ENCODE data around the gene ART4. TPM values are rescaled to one million over a fixed set of nuclear protein-coding genes. Genes with fewer than 3 reads are reported as not detected.

The ART4 gene
- total RNA-seq, 1 donor from 2014 or later: 0.98 TPM

DNA sequence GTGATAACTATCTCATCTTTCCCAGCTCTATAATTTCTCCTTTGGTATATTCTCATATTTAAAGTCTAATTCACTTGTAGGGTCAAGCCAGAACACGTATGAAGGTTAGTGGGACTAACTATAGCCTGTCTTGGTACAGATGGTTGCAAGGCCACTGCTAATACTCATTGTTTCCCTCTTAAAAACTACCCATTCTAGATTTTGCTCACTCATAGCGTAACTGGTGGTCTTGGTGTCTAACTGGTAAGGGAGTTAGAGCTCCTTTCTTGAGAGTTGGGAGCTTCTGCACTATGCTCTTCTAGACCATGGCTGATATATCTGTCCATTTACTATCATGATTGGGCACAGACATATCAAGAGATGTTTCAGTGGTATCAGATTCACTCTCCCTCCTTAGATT lies 33.5 kb upstream of the ART4 start:
- intact Hi-C loops (cut with DNase I): no loop called here

DNA sequence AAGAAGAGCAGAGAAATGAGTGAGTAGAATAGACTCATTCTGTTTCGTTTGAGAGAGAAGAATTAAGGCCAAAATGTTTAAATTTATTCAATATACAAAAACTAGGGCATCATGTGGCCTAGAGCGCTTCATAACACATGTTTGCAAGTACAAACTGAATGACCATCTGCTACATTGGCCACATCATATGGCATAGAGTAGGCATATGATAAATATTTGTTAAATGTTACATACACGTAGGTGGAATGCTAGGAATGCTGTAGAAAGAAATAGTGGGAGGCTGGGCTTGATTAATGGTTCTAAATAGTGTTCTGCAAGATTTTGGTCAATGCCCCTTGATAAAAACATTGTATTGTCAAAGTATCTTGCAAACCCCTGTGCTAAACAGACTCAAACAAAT lies 31.6 kb upstream of the ART4 start:
- Histone ChIP-seq H3K4me3 (no peak overlapping the region), H3K4me1 (no peaks in the 10 kb centered on the region), H3K27me3 (no peaks in the 10 kb centered on the region), H3K9me3 (no peaks in the 10 kb centered on the region), H3K36me3 (no peaks in the 10 kb centered on the region), H3K27ac (no peak overlapping the region)
- no peak for TF ChIP-seq POLR2AphosphoS5 (IDR thresholded peaks at IDR 0.05; ENCODE audit: insufficient read depth in 1 of 2, low read depth in 1 of 2)
- TF ChIP-seq, protein P1, sequence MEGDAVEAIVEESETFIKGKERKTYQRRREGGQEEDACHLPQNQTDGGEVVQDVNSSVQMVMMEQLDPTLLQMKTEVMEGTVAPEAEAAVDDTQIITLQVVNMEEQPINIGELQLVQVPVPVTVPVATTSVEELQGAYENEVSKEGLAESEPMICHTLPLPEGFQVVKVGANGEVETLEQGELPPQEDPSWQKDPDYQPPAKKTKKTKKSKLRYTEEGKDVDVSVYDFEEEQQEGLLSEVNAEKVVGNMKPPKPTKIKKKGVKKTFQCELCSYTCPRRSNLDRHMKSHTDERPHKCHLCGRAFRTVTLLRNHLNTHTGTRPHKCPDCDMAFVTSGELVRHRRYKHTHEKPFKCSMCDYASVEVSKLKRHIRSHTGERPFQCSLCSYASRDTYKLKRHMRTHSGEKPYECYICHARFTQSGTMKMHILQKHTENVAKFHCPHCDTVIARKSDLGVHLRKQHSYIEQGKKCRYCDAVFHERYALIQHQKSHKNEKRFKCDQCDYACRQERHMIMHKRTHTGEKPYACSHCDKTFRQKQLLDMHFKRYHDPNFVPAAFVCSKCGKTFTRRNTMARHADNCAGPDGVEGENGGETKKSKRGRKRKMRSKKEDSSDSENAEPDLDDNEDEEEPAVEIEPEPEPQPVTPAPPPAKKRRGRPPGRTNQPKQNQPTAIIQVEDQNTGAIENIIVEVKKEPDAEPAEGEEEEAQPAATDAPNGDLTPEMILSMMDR (IDR thresholded peaks at IDR 0.05): no peak
- no peak for TF ChIP-seq POLR2A (IDR thresholded peaks at IDR 0.05)
- no peak for DNase-seq (ENCODE audit: extremely low spot score in 2 of 2)
- intact Hi-C loops (cut with DNase I): no loop called here

More for the DNA sequence above, 33.5 kb upstream of the ART4 start:
- Histone ChIP-seq H3K9me3 (no peaks in the 10 kb centered on the region), H3K4me3 (no peak overlapping the region), H3K36me3 (peaks cover 0 to 5% of the 10 kb centered on the region in 2 donors), H3K4me1 (no peaks in the 10 kb centered on the region), H3K27ac (no peak overlapping the region), H3K27me3 (no peaks in the 10 kb centered on the region)
- no peak for TF ChIP-seq POLR2AphosphoS5 (IDR thresholded peaks at IDR 0.05; ENCODE audit: insufficient read depth in 1 of 2, low read depth in 1 of 2)
- TF ChIP-seq POLR2A (IDR thresholded peaks at IDR 0.05): no peak
- TF ChIP-seq, protein P1 (IDR thresholded peaks at IDR 0.05): no peak
- DNase-seq (ENCODE audit: extremely low spot score in 2 of 2): no peak

DNA sequence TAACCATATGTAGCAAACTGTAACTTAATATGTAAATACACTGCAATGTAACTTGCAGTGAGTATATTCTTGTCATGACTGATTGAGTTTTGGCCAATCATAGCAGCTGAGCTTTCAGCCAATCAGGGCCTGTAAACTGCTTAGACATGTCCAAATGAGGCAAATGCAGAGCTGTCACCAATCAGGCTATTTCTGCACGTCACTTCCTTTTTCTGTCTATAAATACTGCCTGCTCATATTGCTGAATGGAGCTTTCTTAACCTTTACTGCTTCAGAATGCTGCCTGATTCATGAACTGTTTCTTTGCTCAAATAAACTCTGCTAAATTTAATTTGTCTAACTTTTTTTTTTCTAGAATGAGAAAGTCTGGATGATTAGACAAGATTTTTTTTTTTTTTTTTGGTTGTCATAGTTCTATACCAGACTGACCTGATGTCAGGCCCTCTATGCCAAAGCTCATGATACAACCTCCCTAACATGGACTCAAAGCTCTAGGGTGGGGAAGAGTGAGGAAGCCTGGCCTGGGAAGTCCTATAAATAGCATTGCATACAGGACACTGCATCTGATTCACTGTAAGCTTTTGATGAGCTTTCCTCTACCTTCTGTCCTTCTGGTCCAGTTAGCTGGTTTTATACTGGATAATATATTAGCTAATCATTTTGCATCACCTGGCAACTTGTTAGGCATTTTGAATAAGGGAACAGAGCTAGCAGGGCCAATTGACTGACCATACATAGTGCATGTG lies 30.3 kb upstream of the ART4 start:
- TF ChIP-seq POLR2AphosphoS5 (IDR thresholded peaks at IDR 0.05; ENCODE audit: insufficient read depth in 1 of 2, low read depth in 1 of 2) (no peak), POLR2A (IDR thresholded peaks at IDR 0.05) (no peak)
- TF ChIP-seq, protein P1 (IDR thresholded peaks at IDR 0.05): no peak
- Histone ChIP-seq H3K9me3 (no peaks in the 10 kb centered on the region), H3K27ac (no peak overlapping the region), H3K36me3 (no peaks in the 10 kb centered on the region), H3K27me3 (no peaks in the 10 kb centered on the region), H3K4me3 (no peak overlapping the region), H3K4me1 (no peaks in the 10 kb centered on the region)
- intact Hi-C loops (cut with DNase I): no loop called here
- no peak for DNase-seq (ENCODE audit: extremely low spot score in 2 of 2)

GRCh38 chr12:14871886-14872285 lies 28.6 kb upstream of the ART4 start:
- Histone ChIP-seq H3K9me3 (no peaks in the 10 kb centered on the region), H3K27me3 (no peaks in the 10 kb centered on the region), H3K4me1 (no peaks in the 10 kb centered on the region), H3K36me3 (no peaks in the 10 kb centered on the region), H3K27ac (no peak overlapping the region), H3K4me3 (no peak overlapping the region)
- no peak for DNase-seq (ENCODE audit: extremely low spot score in 2 of 2)
- intact Hi-C loops (cut with DNase I): no loop called here
- TF ChIP-seq, protein P1 (IDR thresholded peaks at IDR 0.05): no peak
- TF ChIP-seq POLR2A (IDR thresholded peaks at IDR 0.05) (no peak), POLR2AphosphoS5 (IDR thresholded peaks at IDR 0.05; ENCODE audit: insufficient read depth in 1 of 2, low read depth in 1 of 2) (no peak)

- H3K36me3 ChIP-seq: no peaks in the 10 kb centered on the region
- DNase-seq (ENCODE audit: extremely low spot score in 2 of 2): no peak
- intact Hi-C loops (cut with DNase I): no loop called here
- H3K9me3 ChIP-seq: no peaks in the 10 kb centered on the region
- no peaks in the 10 kb centered on the region for H3K27me3 ChIP-seq
- TF ChIP-seq POLR2AphosphoS5 (IDR thresholded peaks at IDR 0.05; ENCODE audit: insufficient read depth in 1 of 2, low read depth in 1 of 2) (no peak), POLR2A (IDR thresholded peaks at IDR 0.05) (no peak)
- TF ChIP-seq, protein P1 (IDR thresholded peaks at IDR 0.05): no peak
- H3K27ac ChIP-seq: no peak overlapping the region
- H3K4me3 ChIP-seq: no peak overlapping the region
- no peaks in the 10 kb centered on the region for H3K4me1 ChIP-seq
These were observed 27.9 kb upstream of the ART4 start for GRCh38 chr12:14871247-14871646.
